ENCODE measurements around the gene SPOUT1.

DNA sequence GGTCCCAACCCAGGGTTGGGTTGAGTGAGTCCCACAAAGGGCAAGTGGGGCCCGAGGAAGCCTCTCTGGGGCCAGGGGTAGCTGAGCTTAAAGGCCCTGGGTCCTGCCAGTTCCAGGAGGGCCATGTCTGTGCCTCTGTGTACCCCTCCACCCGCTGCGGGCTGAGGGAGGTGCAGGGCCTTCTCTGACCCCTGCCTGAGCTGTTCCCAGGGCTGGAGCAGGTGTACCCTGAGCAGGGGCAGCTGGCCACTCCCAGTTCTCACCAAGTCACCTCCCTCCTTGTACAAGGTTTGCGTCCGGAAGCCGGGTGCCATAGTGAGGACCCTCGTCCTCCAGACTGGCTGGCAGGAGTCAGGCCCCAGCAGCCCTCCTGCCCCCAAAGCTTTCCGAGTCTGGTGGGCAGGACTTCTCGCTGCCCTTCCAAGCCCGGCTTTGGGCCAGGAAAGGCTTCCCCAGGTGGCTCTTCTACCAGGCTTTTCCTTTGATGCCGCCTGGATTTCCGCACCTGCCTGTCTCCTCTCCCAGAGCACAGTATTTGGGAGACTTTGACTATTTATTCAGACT is 20.5 kb downstream of the SPOUT1 start:
- TF ChIP-seq, protein P1, sequence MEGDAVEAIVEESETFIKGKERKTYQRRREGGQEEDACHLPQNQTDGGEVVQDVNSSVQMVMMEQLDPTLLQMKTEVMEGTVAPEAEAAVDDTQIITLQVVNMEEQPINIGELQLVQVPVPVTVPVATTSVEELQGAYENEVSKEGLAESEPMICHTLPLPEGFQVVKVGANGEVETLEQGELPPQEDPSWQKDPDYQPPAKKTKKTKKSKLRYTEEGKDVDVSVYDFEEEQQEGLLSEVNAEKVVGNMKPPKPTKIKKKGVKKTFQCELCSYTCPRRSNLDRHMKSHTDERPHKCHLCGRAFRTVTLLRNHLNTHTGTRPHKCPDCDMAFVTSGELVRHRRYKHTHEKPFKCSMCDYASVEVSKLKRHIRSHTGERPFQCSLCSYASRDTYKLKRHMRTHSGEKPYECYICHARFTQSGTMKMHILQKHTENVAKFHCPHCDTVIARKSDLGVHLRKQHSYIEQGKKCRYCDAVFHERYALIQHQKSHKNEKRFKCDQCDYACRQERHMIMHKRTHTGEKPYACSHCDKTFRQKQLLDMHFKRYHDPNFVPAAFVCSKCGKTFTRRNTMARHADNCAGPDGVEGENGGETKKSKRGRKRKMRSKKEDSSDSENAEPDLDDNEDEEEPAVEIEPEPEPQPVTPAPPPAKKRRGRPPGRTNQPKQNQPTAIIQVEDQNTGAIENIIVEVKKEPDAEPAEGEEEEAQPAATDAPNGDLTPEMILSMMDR (conservative IDR thresholded peaks at IDR 0.05; ENCODE audit: low read length): no peak
- no peak for TF ChIP-seq EZH2phosphoT487 (IDR thresholded peaks at IDR 0.05; ENCODE audit: borderline replicate concordance)
